Measurements from ENCODE around the gene GNG7.

DNA sequence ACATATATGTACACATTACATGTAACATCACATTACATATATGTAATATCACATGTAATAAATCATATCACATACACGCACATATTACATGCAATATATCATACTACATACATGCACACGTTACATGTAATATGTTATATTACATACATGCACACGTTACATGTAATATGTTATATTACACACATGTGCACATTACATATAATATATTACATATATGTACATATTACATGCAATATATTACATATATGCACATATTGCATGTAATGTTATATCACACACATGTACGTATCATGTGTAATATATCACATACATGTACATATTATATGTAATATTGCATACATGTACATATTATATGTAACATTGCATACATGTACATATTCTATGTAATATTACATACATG, 149.0 kb downstream of the GNG7 start:
- TF ChIP-seq, protein P1, sequence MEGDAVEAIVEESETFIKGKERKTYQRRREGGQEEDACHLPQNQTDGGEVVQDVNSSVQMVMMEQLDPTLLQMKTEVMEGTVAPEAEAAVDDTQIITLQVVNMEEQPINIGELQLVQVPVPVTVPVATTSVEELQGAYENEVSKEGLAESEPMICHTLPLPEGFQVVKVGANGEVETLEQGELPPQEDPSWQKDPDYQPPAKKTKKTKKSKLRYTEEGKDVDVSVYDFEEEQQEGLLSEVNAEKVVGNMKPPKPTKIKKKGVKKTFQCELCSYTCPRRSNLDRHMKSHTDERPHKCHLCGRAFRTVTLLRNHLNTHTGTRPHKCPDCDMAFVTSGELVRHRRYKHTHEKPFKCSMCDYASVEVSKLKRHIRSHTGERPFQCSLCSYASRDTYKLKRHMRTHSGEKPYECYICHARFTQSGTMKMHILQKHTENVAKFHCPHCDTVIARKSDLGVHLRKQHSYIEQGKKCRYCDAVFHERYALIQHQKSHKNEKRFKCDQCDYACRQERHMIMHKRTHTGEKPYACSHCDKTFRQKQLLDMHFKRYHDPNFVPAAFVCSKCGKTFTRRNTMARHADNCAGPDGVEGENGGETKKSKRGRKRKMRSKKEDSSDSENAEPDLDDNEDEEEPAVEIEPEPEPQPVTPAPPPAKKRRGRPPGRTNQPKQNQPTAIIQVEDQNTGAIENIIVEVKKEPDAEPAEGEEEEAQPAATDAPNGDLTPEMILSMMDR (conservative IDR thresholded peaks at IDR 0.05; ENCODE audit: low read depth, low read length) = no peak
- TF ChIP-seq EZH2 (IDR thresholded peaks at IDR 0.05; ENCODE audit: low read length, unreplicated experiment) (no peak), EZH2phosphoT487 (IDR thresholded peaks at IDR 0.05; ENCODE audit: borderline replicate concordance, low read length) (no peak)
